Epithelial cell of esophagus (primary cell): ENCODE results near the gene PRKCB.

Source experiments
- DNase-seq: peaks from one replicate; pipeline ENCODE4 v3.0.0; 2010; ENCODE audit warnings: low read depth
- H3K4me3 ChIP-seq: 2 replicates; pipeline ENCODE4 v1.5.1; 2011; ENCODE audit warnings: mild to moderate bottlenecking, low read length, control low read depth
- TF ChIP-seq, protein P1 (sequence below): IDR thresholded peaks from 2 replicates; pipeline ENCODE4 v1.5.1; 2011; ENCODE audit warnings: low read depth, mild to moderate bottlenecking, low read length, control low read depth, inconsistent platforms; ENCODE audit not compliant: insufficient read depth; ENCODE audit errors: missing control alignments

The PRKCB gene

DNA sequence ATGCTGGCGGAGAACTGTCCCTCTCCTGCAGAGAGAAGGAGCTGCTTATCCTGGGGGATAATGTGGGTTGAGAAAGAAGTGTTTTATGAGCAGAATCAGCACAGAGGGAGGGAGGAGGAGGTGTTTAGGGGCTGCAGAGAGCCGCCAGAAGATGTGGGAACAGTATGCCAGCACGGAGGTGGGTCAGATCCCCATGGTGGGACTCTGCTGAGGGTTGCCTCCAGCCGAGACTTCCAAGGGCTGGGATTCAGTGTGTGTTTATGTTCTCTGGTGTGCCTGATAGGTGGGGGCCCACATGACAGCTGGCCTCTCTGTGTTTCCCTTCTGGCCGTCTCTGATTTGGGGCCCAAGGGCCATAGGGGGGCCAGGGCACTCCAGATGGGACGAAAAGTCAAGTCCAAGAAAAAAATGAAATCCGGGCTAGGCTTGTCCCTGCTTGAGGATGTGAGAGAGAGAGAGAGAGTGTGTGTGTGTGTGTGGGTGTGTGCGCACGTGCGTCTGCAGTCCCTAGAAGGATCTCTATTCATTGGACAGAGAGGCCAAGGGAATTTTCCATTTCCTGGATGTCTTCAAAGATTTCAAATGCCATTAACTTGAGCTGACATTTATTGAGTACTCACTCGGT lies 21.6 kb downstream of the PRKCB start:
- no peak for DNase-seq

DNA sequence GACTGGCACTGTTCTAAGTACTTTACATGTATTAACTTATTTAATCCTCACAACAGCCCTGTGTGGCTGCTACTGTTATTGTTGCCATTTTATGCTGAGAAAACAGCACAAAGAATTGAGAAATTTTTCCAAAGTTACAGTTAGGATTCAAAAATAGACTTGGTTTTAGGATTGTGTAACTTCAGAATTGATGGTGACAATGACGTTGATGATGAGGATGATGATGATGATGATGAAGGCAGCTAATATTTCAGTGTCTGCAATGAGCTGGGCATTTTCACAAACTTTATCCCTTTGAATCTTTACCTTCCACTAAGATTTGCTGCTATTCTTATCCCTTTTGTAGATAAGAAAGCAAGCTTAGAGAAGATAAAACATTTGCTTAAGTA lies 22.1 kb downstream of the PRKCB start:
- no peak for DNase-seq
- TF ChIP-seq, protein P1, sequence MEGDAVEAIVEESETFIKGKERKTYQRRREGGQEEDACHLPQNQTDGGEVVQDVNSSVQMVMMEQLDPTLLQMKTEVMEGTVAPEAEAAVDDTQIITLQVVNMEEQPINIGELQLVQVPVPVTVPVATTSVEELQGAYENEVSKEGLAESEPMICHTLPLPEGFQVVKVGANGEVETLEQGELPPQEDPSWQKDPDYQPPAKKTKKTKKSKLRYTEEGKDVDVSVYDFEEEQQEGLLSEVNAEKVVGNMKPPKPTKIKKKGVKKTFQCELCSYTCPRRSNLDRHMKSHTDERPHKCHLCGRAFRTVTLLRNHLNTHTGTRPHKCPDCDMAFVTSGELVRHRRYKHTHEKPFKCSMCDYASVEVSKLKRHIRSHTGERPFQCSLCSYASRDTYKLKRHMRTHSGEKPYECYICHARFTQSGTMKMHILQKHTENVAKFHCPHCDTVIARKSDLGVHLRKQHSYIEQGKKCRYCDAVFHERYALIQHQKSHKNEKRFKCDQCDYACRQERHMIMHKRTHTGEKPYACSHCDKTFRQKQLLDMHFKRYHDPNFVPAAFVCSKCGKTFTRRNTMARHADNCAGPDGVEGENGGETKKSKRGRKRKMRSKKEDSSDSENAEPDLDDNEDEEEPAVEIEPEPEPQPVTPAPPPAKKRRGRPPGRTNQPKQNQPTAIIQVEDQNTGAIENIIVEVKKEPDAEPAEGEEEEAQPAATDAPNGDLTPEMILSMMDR: no peak
- no peak overlapping the region for H3K4me3 ChIP-seq

More for the DNA sequence above, 21.6 kb downstream of the PRKCB start:
- no peak overlapping the region for H3K4me3 ChIP-seq
- TF ChIP-seq, protein P1: no peak

DNA sequence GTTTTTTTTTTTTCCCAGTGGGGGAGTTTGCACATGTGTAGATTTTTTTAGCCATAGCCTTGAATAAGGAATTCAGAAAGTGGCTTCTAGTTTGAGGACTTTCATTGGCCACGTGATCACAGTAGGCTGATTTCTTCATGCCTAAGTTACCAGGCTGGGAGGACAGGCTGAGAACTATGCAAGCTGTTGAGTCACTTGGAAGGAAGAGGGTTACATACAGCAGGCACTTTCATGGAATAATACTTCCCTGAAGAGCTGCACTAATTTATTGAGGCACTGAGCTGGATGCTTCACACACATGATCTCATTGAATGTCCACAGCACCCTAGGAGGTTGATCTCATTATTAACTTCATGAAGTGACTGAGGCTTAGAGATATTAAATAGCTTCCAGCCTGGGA lies 22.8 kb downstream of the PRKCB start:
- TF ChIP-seq, protein P1: no peak
- DNase-seq: peak; percentile 29
- no peak overlapping the region for H3K4me3 ChIP-seq

DNA sequence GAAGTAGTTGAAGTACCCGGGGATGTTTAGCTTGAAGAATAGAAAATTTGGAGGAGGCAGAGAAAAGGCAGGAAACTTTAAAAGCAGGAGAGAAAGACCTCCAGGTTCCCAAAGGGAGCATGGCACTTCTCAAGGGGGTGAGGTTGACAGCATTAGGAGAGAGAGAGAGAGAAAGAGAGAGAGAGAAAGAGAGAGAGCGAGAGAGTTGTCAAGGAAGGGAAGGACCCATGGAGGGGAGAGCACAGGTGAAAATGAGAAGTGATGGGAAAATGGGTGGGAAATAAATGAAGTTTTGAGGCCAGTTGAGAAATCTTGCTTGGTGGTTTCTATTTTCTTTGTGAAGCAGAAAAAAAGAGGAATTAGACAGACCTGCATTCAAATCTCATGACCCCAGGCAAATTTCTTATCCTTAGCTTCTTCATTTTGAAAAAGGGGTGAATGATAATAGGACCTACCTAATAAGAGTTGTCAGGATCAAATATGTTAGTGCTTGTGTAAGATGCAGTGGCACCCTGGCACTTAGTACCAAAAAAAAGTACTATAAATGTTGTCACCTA lies 24.0 kb downstream of the PRKCB start:
- no peak for DNase-seq
- TF ChIP-seq, protein P1: no peak

DNA sequence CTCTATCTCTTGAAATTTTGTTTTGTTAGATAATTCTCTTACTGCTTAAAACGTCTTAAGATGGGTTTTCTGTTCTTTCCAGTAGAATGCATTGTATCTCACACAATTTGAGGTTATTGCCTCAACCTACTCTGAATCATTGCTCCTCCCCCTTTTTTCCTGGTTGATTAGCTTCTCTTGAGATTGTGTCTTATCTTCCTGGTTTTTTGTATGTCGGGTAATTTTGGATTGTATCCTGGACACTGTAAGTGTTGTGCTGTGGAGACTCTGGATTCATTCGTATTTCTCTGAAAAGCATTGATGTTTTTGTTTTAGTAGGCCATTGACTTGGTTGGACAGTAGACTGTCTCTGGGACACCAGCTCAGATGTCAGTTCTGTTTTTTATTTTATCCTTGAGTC lies 26.1 kb downstream of the PRKCB start:
- TF ChIP-seq, protein P1: no peak
- no peak for DNase-seq
- H3K4me3 ChIP-seq: no peak overlapping the region

More for the DNA sequence above, 24.0 kb downstream of the PRKCB start:
- no peak overlapping the region for H3K4me3 ChIP-seq

DNA sequence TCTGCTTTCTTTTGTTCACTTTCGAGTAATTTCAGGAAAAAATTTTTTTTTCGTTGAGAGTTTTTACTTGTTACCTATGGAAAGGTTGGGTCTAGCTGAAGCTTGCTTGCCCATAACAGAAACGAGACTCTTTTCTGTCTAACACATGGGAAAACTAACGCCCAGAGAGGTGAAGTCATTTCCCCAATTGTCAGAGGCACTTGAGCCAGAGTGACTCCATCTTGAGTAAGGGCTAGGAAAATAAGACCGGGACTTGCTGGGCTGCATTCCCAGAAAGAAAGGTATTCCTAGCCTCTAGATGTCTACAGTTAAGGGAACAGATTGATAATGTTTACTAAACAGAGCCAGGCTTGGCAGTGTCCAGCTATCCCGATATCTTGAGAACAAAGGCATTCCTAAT lies 26.8 kb downstream of the PRKCB start:
- TF ChIP-seq, protein P1: no peak
- DNase-seq: no peak
- no peak overlapping the region for H3K4me3 ChIP-seq

DNA sequence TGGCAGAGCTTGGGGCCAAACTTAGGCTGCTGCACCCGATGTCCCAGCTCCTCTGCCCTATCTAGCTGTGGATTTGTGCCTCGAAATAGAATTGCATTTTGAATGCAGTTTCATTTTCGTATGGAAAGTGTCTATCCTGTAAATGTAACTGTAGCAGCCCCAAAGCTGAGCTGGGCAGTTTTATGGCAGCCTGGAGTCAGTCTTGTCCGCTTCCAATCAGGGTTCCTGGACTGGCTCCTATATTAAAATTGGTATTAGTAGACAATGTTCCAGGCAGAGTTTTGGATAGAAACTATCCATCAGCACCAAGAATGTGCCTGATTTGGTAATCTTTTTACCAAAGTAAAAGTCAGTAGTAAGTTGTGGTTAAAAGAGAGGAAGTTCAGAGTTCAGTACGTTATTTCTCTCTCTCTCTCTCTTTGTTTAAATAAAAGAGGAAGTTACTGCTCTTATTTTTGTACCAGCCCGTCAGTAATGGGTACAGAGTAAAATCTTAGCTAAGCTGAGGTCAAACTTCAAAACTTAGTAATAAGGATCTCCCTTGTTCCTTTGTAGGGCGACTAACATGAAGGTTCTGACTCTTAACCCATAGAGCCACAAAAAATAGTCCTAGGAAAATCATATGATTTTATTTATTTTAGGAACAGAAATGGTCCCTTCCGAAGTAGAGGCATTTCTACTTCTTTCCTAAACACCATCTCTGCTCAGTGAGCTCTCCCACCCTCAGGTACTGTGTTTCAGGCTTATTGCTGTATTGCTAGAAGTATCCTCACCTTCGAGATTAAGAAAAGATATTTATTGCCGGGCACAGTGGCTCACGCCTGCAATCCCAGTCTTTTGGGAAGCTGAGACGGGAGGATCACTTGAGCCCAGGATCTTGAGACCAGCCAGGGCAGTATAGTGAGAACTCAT lies 28.0 kb downstream of the PRKCB start:
- TF ChIP-seq, protein P1: no peak
- DNase-seq: no peak

More for the DNA sequence above, 28.0 kb downstream of the PRKCB start:
- no peak overlapping the region for H3K4me3 ChIP-seq
